Panc1 (cell line): ENCODE results near the gene IFFO2.
"Not testable (repeated sequence)": the region's sequence is repeated elsewhere in the genome, so short reads cannot be mapped to it uniquely, and the experiment has no call there.

ENCODE experiments used
- CTCF ChIP-seq: fragments of 450-650 bp; IDR thresholded peaks from 2 replicates; pipeline ENCODE4 v1.5.1; 2017; ENCODE audit warnings: mild to moderate bottlenecking
- POLR2AphosphoS5 ChIP-seq: IDR thresholded peaks from 2 replicates; pipeline ENCODE4 v1.6.1; 2012; ENCODE audit warnings: mild to moderate bottlenecking, low read depth, low read length, moderate library complexity
- SIN3A ChIP-seq: IDR thresholded peaks from 2 replicates; pipeline ENCODE4 v1.6.1; 2012; ENCODE audit warnings: low read depth, mild to moderate bottlenecking, low read length, moderate library complexity, borderline replicate concordance; ENCODE audit not compliant: insufficient read depth
- TCF7L2 ChIP-seq: IDR thresholded peaks from 2 replicates; pipeline ENCODE4 v1.6.1; 2011; ENCODE audit warnings: mild to moderate bottlenecking, low read depth, low read length, inconsistent platforms

DNA sequence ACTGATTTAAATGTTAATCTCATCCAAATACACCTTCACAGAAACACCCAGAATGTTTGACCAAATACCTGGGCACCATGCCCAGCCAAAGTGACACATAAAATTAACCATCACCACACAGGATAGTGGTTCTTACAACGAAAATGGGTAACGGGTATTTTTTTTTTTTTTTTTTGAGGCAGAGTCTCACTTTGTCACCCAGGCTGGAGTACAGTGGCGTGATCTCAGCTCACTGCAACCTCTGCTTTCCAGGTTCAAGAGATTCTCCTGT, 85.9 kb downstream of the IFFO2 start:
- not testable (repeated sequence) for TF ChIP-seq CTCF, POLR2AphosphoS5, SIN3A, TCF7L2
